K562 (cell line): Measurements from ENCODE around the gene CELF4. TPM values are rescaled to one million over a fixed set of nuclear protein-coding genes. Genes with fewer than 3 reads are reported as not detected.

Experiments
- ATAC-seq: fragments of 200-7000 bp; cut with Tn5 transposase; 3 replicates; pipeline ENCODE4 v1.9.1; 2020; ENCODE audit warnings: moderate library complexity
- BruUV-seq: library from RNA; stranded (reverse); fragments of 400-500 nt; replicated peaks from 2 replicates; lab custom pipeline; 2021; lab: Mats Ljungman, UMichigan
- CTCF ChIA-PET: fragments of 300-600 bp; formaldehyde crosslinking; extraction: SDS; loops from one replicate; lab custom pipeline; 2021; ENCODE audit warnings: low intra/inter-chr PET ratio; lab: Yijun Ruan, JAX
- POLR2A ChIA-PET: fragments of 300-600, 350-650 bp; sonication (Branson Sonifier 250); formaldehyde crosslinking; extraction: SDS; loops from one replicate; lab custom pipeline; 2021; ENCODE audit warnings: antibody characterized with exemption, inconsistent platforms; lab: Yijun Ruan, JAX
- DNase-seq, 4 experiments: peaks; one replicate each; pipeline versions ENCODE4 v3.0.0 to v3.0.0-alpha.2; 2011 to 2018; ENCODE audit warnings: low spot score in 3 of 4, mixed read lengths in 3 of 4; ENCODE audit errors: extremely low read depth in 1 of 4
- FAIRE-seq: peaks from 2 replicates; lab custom pipeline; 2011; peaks lifted over from hg19 to GRCh38; lab: Jason Lieb, UNC
- H2AFZ ChIP-seq: 2 replicates; pipeline ENCODE4 v1.6.0; 2011; ENCODE audit warnings: low read depth, low read length, control low read depth, inconsistent platforms
- H3K27ac ChIP-seq: fragments of 200-600 bp; 3 replicates; pipeline ENCODE4 v1.8.0; 2011; ENCODE audit warnings: low read depth, mild to moderate bottlenecking, control low read depth, inconsistent platforms, low read length, moderate library complexity, mixed read lengths; ENCODE audit errors: extremely low read depth
- H3K27me3 ChIP-seq, 2 experiments: fragments of 300-600 bp in 1 of 2; 2 replicates in 1 of 2; 3 replicates in 1 of 2; pipeline versions ENCODE4 v1.6.0 to v1.8.0; 2011; ENCODE audit warnings: inconsistent platforms in 2 of 2, low read length in 2 of 2, mild to moderate bottlenecking in 1 of 2, mixed read lengths in 1 of 2, moderate library complexity in 1 of 2; ENCODE audit not compliant: control insufficient read depth in 2 of 2, insufficient read depth in 2 of 2
- H3K36me3 ChIP-seq: fragments of 300-600 bp; 3 replicates; pipeline ENCODE4 v1.8.0; 2011; ENCODE audit warnings: mild to moderate bottlenecking, low read length, inconsistent platforms; ENCODE audit not compliant: control insufficient read depth, insufficient read depth
- H3K4me1 ChIP-seq, 2 experiments: fragments of 200-600 bp in 1 of 2; replicated peaks in 1 of 2; 2 replicates in 1 of 2; 3 replicates in 1 of 2; pipeline versions ENCODE4 v1.5.1 to v1.8.0; 2011; ENCODE audit warnings: inconsistent platforms in 2 of 2, low read length in 2 of 2, mild to moderate bottlenecking in 1 of 2, mixed read lengths in 1 of 2, moderate library complexity in 1 of 2; ENCODE audit not compliant: control insufficient read depth in 2 of 2, insufficient read depth in 2 of 2
- H3K4me2 ChIP-seq: 2 replicates; pipeline ENCODE4 v1.6.1; 2011; ENCODE audit warnings: low read length, control low read depth, inconsistent platforms, mixed read lengths; ENCODE audit not compliant: insufficient read depth
- H3K4me3 ChIP-seq: fragments of 200-600 bp; sonication (generic), shearing (Covaris generic); 2 replicates; pipeline ENCODE4 v1.5.1; 2016; ENCODE audit warnings: control low read depth, inconsistent platforms
- H3K79me2 ChIP-seq: fragments of 200-600 bp; 3 replicates; pipeline ENCODE4 v1.8.0; 2011; ENCODE audit warnings: low read length, inconsistent platforms; ENCODE audit not compliant: control insufficient read depth, insufficient read depth
- H3K9ac ChIP-seq, 2 experiments: 2 replicates each; pipeline versions ENCODE4 v1.6.0 to v1.6.1; 2011; ENCODE audit warnings: low read depth in 2 of 2, low read length in 2 of 2, control low read depth in 1 of 2, inconsistent platforms in 1 of 2, mild to moderate bottlenecking in 1 of 2, mixed read lengths in 1 of 2; ENCODE audit not compliant: insufficient read depth in 1 of 2
- H3K9me1 ChIP-seq: one replicate; pipeline ENCODE4 v1.6.0; 2011; ENCODE audit warnings: inconsistent platforms, mild to moderate bottlenecking, low read length, moderate library complexity; ENCODE audit not compliant: control insufficient read depth, insufficient read depth
- H3K9me3 ChIP-seq: replicated peaks from 2 replicates; pipeline ENCODE4 v1.5.1; 2011; ENCODE audit warnings: low read depth, low read length, inconsistent platforms; ENCODE audit not compliant: control insufficient read depth, insufficient read depth
- H4K20me1 ChIP-seq: replicated peaks from 2 replicates; pipeline ENCODE4 v1.6.1; 2011; ENCODE audit warnings: low read length, inconsistent platforms, mixed read lengths; ENCODE audit not compliant: control insufficient read depth, insufficient read depth
- BRF1 ChIP-seq: IDR thresholded peaks from 3 replicates; pipeline ENCODE4 v1.6.1; 2011; ENCODE audit warnings: borderline replicate concordance, mild to moderate bottlenecking; ENCODE audit not compliant: insufficient read length; ENCODE audit errors: extremely low read depth
- DIDO1 ChIP-seq: fragments of 450-650 bp; IDR thresholded peaks from 2 replicates; pipeline ENCODE4 v1.6.1; 2016; ENCODE audit warnings: low read depth, missing biosample characterization, missing genetic modification characterization
- ETS2 ChIP-seq: IDR thresholded peaks from 2 replicates; pipeline ENCODE4 v1.6.1; 2016; ENCODE audit warnings: borderline replicate concordance, missing genetic modification characterization, mild to moderate bottlenecking, moderate library complexity, missing compliant biosample characterization; ENCODE audit not compliant: poor library complexity, severe bottlenecking
- GATA2 ChIP-seq: sonication (generic); formaldehyde crosslinking; IDR thresholded peaks from 2 replicates; pipeline ENCODE4 v1.4.0; 2020; ENCODE audit warnings: mild to moderate bottlenecking, missing genetic modification reagents
- HIVEP1 ChIP-seq: fragments of 250-450 bp; sonication (Bioruptor Pico); IDR thresholded peaks from 2 replicates; pipeline ENCODE4 v1.4.0; 2020; ENCODE audit warnings: mild to moderate bottlenecking
- ILK ChIP-seq: fragments of 450-650 bp; IDR thresholded peaks from 2 replicates; pipeline ENCODE4 v1.6.1; 2016; ENCODE audit warnings: missing genetic modification characterization, low read depth, mild to moderate bottlenecking, missing compliant biosample characterization, moderate library complexity, borderline replicate concordance
- LCOR ChIP-seq: sonication (generic); formaldehyde crosslinking; IDR thresholded peaks from 2 replicates; pipeline ENCODE4 v1.8.0; 2022; ENCODE audit warnings: mild to moderate bottlenecking, missing genetic modification reagents
- NFXL1 ChIP-seq: fragments of 450-650 bp; formaldehyde crosslinking; IDR thresholded peaks from 2 replicates; pipeline ENCODE4 v1.4.0; 2021; ENCODE audit warnings: mild to moderate bottlenecking
- NR2C2 ChIP-seq, 2 experiments: fragments of 200-800 bp in 1 of 2; sonication (Bioruptor generic) in 1 of 2; sonication (generic) in 1 of 2; formaldehyde crosslinking in 1 of 2; IDR thresholded peaks; 2 replicates each; pipeline versions ENCODE4 v1.6.1 to v1.8.0; 2016 to 2022; ENCODE audit warnings: mild to moderate bottlenecking in 1 of 2, missing compliant biosample characterization in 1 of 2, missing genetic modification characterization in 1 of 2, missing genetic modification reagents in 1 of 2
- RREB1 ChIP-seq: fragments of 250-450 bp; sonication (Bioruptor Pico); IDR thresholded peaks from 2 replicates; pipeline ENCODE4 v1.4.0; 2020
- TAF7 ChIP-seq: fragments of 450-650 bp; IDR thresholded peaks from 2 replicates; pipeline ENCODE4 v1.6.1; 2016; ENCODE audit warnings: missing genetic modification characterization, missing compliant biosample characterization
- ZBTB8A ChIP-seq: fragments of 450-650 bp; IDR thresholded peaks from 2 replicates; pipeline ENCODE4 v1.6.1; 2018; ENCODE audit warnings: mild to moderate bottlenecking, moderate library complexity; ENCODE audit not compliant: partially characterized antibody
- ZNF121 ChIP-seq: sonication (generic); formaldehyde crosslinking; conservative IDR thresholded peaks from 2 replicates; pipeline ENCODE4 v1.8.0; 2022; ENCODE audit warnings: missing genetic modification reagents
- ZNF3 ChIP-seq: fragments of 250-450 bp; sonication (Bioruptor Pico); IDR thresholded peaks from 2 replicates; pipeline ENCODE4 v1.5.0; 2021; ENCODE audit warnings: mild to moderate bottlenecking, moderate library complexity
- WGBS: fragments of 100-300 bp; shearing (Covaris generic); methylation state at CpG from one replicate; pipeline ENCODE4 v1.1.6; 2016; ENCODE audit warnings: low coverage, mixed read lengths; ENCODE audit not compliant: insufficient coverage; ENCODE audit errors: missing lambda C conversion rate; 5-methylcytosine and 5-hydroxymethylcytosine counted together
- in situ Hi-C: fragments of 300-500 bp; cut with MboI; formaldehyde crosslinking; loops from 4 replicates; pipeline ENCODE4 v1.15.0; 2018; ENCODE audit warnings: inconsistent platforms, mixed read lengths
- intact Hi-C: fragments of 100-400 bp; cut with micrococcal nuclease; formaldehyde crosslinking; loops from 2 replicates; pipeline ENCODE4 v1.14.2; 2022
- polyA plus RNA-seq, 8 experiments: library from polyadenylated mRNA; depleted of rRNA in 4 of 8; stranded (reverse) in 5 of 8; unstranded in 3 of 8; fragments of >200 nt; fragmentation: Nextera tagmentation in 2 of 8; fragmentation: Illumina TruSeq in 1 of 8; extraction: Ambion mirVana in 2 of 8; extraction: Trizol in 1 of 8; gene quantifications; 2 replicates each; pipeline versions ENCODE4 v1.2.1 to v1.2.3, GENCODE V29; 2011 to 2014; ENCODE audit warnings: inconsistent platforms in 1 of 8, missing spikeins in 1 of 8
- total RNA-seq, 7 experiments: library from RNA; depleted of rRNA in 6 of 7; stranded (reverse); fragments of >200 nt in 6 of 7; fragmentation: Illumina TruSeq in 2 of 7; extraction: Trizol in 2 of 7; gene quantifications; 2 replicates each; pipeline versions ENCODE4 v1.2.1 to v1.2.3, GENCODE V29; 2011 to 2021; ENCODE audit warnings: low replicate concordance in 1 of 7

The CELF4 gene
- total and polyA plus RNA-seq, 9 of the 15 experiments (the other 6 are each of a cell fraction or from before 2014, with no cell fraction given): 0.04 to 0.24 (median 0.07) TPM; not detected in 3

- TF ChIP-seq DIDO1 (tag) (no peak), ZNF3 (no peak), HIVEP1 (CRISPR knock-in tag) (no peak), ZNF121 (CRISPR knock-in tag) (no peak)
Observed at GRCh38 chr18:37473195-37473840, 92.3 kb downstream of the CELF4 start (continued).

GRCh38 chr18:37471637-37472036 lies 94.0 kb downstream of the CELF4 start:
- intact Hi-C loops: no loop called here
- Histone ChIP-seq H3K9ac (no peak overlapping the region), H3K36me3 (no peaks in the 10 kb centered on the region), H3K4me3 (no peak overlapping the region), H4K20me1 (0 out of 2 replicates have a peak, but pooled peaks cover 5% of the 10 kb centered on the region), H3K4me1 (no peaks in the 10 kb centered on the region), H3K79me2 (no peaks in the 10 kb centered on the region), H3K9me3 (no peaks in the 10 kb centered on the region), H2AFZ (no peak overlapping the region), H3K4me2 (no peak overlapping the region), H3K27me3 (no peaks in the 10 kb centered on the region), H3K9me1 (no peaks in the 10 kb centered on the region), H3K27ac (no peak overlapping the region)
- BruUV-seq: no TSS peak
- TF ChIP-seq ILK (tag) (no peak), LCOR (no peak), NFXL1 (CRISPR knock-in tag) (no peak), TAF7 (tag) (no peak), NR2C2 (CRISPR knock-in tag; IDR thresholded peaks at IDR 0.05) (no peak), NR2C2 (tag; IDR thresholded peaks at IDR 0.05) (no peak), BRF1 (no peak), RREB1 (CRISPR knock-in tag) (no peak), GATA2 (no peak), ETS2 (no peak), ZBTB8A (no peak)
- ATAC-seq (no peak), DNase-seq (no peak), FAIRE-seq (no peak)
- ChIA-PET POLR2A (no interaction called here), CTCF (no interaction called here)
- 0% methylated on average over 6 of the region's 6 CpGs for WGBS
- in situ Hi-C loops: no loop called here
